ENCODE measurements around the gene PLTP. TPM values are rescaled to one million over a fixed set of nuclear protein-coding genes. Genes with fewer than 3 reads are reported as not detected.

Gene PLTP
- total RNA-seq, 1 experiment from 2014 or later = 4.7 TPM

DNA sequence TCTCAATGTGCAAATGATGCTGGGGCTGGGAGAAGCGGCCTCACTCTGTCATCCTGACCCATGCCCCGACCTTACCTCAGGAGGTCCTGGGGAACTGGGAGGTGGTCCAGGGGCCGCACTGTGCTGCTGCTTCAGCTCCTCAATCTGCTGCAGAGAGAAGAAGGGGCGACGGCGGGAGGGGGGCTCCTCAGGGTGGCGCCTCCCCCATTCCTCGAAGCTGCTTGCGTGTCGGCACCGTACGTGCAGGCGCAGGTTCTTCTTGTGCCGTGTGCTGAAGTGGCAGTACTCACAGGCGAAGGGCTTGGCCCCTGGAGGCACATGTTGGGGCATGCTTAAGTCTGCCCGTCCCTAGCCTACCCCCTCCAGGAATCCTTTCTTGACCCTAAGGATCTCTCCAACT is 47.2 kb upstream of the PLTP start:
- Histone ChIP-seq H3K9me3 (ENCODE audit: control insufficient read depth in 1 of 2, insufficient read depth in 1 of 2, low read depth in 1 of 2, low read length in 2 of 2) (no peaks in the 10 kb centered on the region), H3K9ac (ENCODE audit: low read length) (no peak overlapping the region), H4K20me1 (ENCODE audit: insufficient read depth) (no peaks in the 10 kb centered on the region), H3K27ac (ENCODE audit: low read depth, low read length) (no peak overlapping the region), H2AFZ (ENCODE audit: low read depth, low read length, poor library complexity, severe bottlenecking) (no peak overlapping the region), H3K4me3 (replicated peaks in 1 of 2; ENCODE audit: low read depth in 1 of 2, low read length in 2 of 2) (no peak overlapping the region), H3K36me3 (ENCODE audit: control insufficient read depth in 1 of 2, insufficient read depth in 2 of 2, low read length in 2 of 2) (peaks cover 38 to 54% of the 10 kb centered on the region in 2 experiments; a peak in 3 of 4 replicates), H3K4me2 (ENCODE audit: low read length) (no peak overlapping the region), H3K27me3 (ENCODE audit: insufficient read depth, low read length) (no peaks in the 10 kb centered on the region), H3K9me2 (ENCODE audit: insufficient read depth) (no peaks in the 10 kb centered on the region), H3K4me1 (ENCODE audit: control insufficient read depth in 1 of 2, insufficient read depth in 2 of 2, low read length in 2 of 2) (no peaks in the 10 kb centered on the region), H3K79me2 (ENCODE audit: insufficient read depth, low read length) (no peaks in the 10 kb centered on the region)
- ATAC-seq (no peak), DNase-seq (ENCODE audit: low read depth, low spot score) (no peak)
- RAD21 ChIA-PET (ENCODE audit: low non-redundant PET in 1 of 2, low total read pairs in 2 of 2, uncharacterized antibody in 2 of 2, unreplicated experiment in 2 of 2) = no interaction called here
- TF ChIP-seq POLR2AphosphoS5 (IDR thresholded peaks at IDR 0.05; ENCODE audit: low read depth, low read length) (no peak), EZH2 (IDR thresholded peaks at IDR 0.05) (no peak)
- TF ChIP-seq, protein P1, sequence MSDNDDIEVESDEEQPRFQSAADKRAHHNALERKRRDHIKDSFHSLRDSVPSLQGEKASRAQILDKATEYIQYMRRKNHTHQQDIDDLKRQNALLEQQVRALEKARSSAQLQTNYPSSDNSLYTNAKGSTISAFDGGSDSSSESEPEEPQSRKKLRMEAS (IDR thresholded peaks at IDR 0.05) = no peak
- CTCF ChIA-PET = no interaction called here
- no TSS peak for BruUV-seq (replicated peaks)
- intact Hi-C loops (cut with micrococcal nuclease) = no loop called here
- POLR2A ChIA-PET = interaction anchor here (0.6 kb wide), 1 partner anchor 166 kb away, joined by 4 read pairs; no protein-coding TSS in a partner anchor

DNA sequence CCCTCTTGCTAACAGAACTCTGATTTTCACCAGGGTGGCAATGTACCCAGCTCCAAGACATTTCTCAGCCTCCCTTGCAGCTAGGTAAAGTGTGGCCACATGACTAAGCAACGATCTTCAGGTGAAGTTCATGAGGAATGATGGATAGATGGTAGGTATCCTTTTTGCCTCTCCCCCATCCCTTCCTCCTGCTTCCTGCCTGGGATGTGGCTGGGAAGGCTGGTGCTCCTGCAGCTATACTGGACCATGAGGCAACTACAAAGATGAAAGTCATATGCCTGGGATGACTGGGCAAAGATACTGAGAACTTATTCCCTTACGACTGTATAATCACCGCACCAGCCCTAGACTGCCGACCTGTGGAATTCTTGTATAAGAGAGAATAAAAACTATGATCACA is 46.6 kb upstream of the PLTP start:
- H3K36me3 ChIP-seq (ENCODE audit: control insufficient read depth in 1 of 2, insufficient read depth in 2 of 2, low read length in 2 of 2) = peaks cover 38 to 51% of the 10 kb centered on the region in 2 experiments; a peak in 3 of 4 replicates
- CTCF ChIA-PET = no interaction called here

More for the DNA sequence above, 46.6 kb upstream of the PLTP start:
- no peak overlapping the region for H3K4me3 ChIP-seq (replicated peaks in 1 of 2; ENCODE audit: low read depth in 1 of 2, low read length in 2 of 2)
- no peaks in the 10 kb centered on the region for H3K9me2 ChIP-seq (ENCODE audit: insufficient read depth)
- H3K27ac ChIP-seq (ENCODE audit: low read depth, low read length) = no peak overlapping the region
- ATAC-seq (no peak), DNase-seq (ENCODE audit: low read depth, low spot score) (no peak)
- no peaks in the 10 kb centered on the region for H4K20me1 ChIP-seq (ENCODE audit: insufficient read depth)
- RAD21 ChIA-PET (ENCODE audit: low non-redundant PET in 1 of 2, low total read pairs in 2 of 2, uncharacterized antibody in 2 of 2, unreplicated experiment in 2 of 2) = interaction anchor here in 1 of 2 experiments (0.7 kb wide), 1 partner anchor 145 kb away, joined by 3 read pairs; no protein-coding TSS in a partner anchor
- H3K79me2 ChIP-seq (ENCODE audit: insufficient read depth, low read length) = no peaks in the 10 kb centered on the region
- H3K9me3 ChIP-seq (ENCODE audit: control insufficient read depth in 1 of 2, insufficient read depth in 1 of 2, low read depth in 1 of 2, low read length in 2 of 2) = no peaks in the 10 kb centered on the region
- no peaks in the 10 kb centered on the region for H3K4me1 ChIP-seq (ENCODE audit: control insufficient read depth in 1 of 2, insufficient read depth in 2 of 2, low read length in 2 of 2)
- H3K9ac ChIP-seq (ENCODE audit: low read length) = no peak overlapping the region
- no peaks in the 10 kb centered on the region for H3K27me3 ChIP-seq (ENCODE audit: insufficient read depth, low read length)
- POLR2A ChIA-PET = no interaction called here
- no peak overlapping the region for H3K4me2 ChIP-seq (ENCODE audit: low read length)
- H2AFZ ChIP-seq (ENCODE audit: low read depth, low read length, poor library complexity, severe bottlenecking) = no peak overlapping the region
- TF ChIP-seq, protein P2, sequence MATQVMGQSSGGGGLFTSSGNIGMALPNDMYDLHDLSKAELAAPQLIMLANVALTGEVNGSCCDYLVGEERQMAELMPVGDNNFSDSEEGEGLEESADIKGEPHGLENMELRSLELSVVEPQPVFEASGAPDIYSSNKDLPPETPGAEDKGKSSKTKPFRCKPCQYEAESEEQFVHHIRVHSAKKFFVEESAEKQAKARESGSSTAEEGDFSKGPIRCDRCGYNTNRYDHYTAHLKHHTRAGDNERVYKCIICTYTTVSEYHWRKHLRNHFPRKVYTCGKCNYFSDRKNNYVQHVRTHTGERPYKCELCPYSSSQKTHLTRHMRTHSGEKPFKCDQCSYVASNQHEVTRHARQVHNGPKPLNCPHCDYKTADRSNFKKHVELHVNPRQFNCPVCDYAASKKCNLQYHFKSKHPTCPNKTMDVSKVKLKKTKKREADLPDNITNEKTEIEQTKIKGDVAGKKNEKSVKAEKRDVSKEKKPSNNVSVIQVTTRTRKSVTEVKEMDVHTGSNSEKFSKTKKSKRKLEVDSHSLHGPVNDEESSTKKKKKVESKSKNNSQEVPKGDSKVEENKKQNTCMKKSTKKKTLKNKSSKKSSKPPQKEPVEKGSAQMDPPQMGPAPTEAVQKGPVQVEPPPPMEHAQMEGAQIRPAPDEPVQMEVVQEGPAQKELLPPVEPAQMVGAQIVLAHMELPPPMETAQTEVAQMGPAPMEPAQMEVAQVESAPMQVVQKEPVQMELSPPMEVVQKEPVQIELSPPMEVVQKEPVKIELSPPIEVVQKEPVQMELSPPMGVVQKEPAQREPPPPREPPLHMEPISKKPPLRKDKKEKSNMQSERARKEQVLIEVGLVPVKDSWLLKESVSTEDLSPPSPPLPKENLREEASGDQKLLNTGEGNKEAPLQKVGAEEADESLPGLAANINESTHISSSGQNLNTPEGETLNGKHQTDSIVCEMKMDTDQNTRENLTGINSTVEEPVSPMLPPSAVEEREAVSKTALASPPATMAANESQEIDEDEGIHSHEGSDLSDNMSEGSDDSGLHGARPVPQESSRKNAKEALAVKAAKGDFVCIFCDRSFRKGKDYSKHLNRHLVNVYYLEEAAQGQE (IDR thresholded peaks at IDR 0.05; ENCODE audit: low read depth) = no peak
- TF ChIP-seq ATF3 (IDR thresholded peaks at IDR 0.05) = no peak
- TF ChIP-seq SIN3A (IDR thresholded peaks at IDR 0.05; ENCODE audit: low read depth) = no peak
- no peak for TF ChIP-seq EGR1 (IDR thresholded peaks at IDR 0.05; ENCODE audit: low read depth)
- no peak for TF ChIP-seq ZFX (IDR thresholded peaks at IDR 0.05)
- no peak for TF ChIP-seq CBX3 (IDR thresholded peaks at IDR 0.05; ENCODE audit: low read depth)
- TF ChIP-seq ZNF274 (IDR thresholded peaks at IDR 0.05; ENCODE audit: low read depth, low read length) = no peak
- no peak for TF ChIP-seq SRF (IDR thresholded peaks at IDR 0.05; ENCODE audit: low read depth)
- no peak for TF ChIP-seq CEBPB (IDR thresholded peaks at IDR 0.05; ENCODE audit: low read depth)
- no peak for TF ChIP-seq TCF7L2 (IDR thresholded peaks at IDR 0.05; ENCODE audit: borderline replicate concordance, extremely low read depth, insufficient read depth, insufficient read length)
- TF ChIP-seq, protein P1 (IDR thresholded peaks at IDR 0.05) = no peak
- no peak for TF ChIP-seq POLR2AphosphoS5 (IDR thresholded peaks at IDR 0.05; ENCODE audit: low read depth, low read length)
- TF ChIP-seq EZH2phosphoT487 (IDR thresholded peaks at IDR 0.05; ENCODE audit: borderline replicate concordance) = no peak
- no peak for TF ChIP-seq ELF1 (IDR thresholded peaks at IDR 0.05; ENCODE audit: borderline replicate concordance, low read depth)
- TF ChIP-seq POLR2A (IDR thresholded peaks at IDR 0.05; ENCODE audit: borderline replicate concordance, extremely low read depth, insufficient read depth, insufficient read length) = no peak
- intact Hi-C loops (cut with micrococcal nuclease) = no loop called here
- no TSS peak for BruUV-seq (replicated peaks)

All from HCT116 (cell line).